HAP-1 (cell line): Measurements from ENCODE around the gene GNAT1.

Experiments
- DNase-seq, 2 experiments: peaks; one replicate each; pipeline ENCODE4 v3.0.0-alpha.2; 2016 to 2020; ENCODE audit warnings: low spot score in 2 of 2
- H3K27me3 ChIP-seq: fragments of 250-450 bp; sonication (Bioruptor Pico); 2 replicates; pipeline ENCODE4 v1.5.1; 2020; ENCODE audit warnings: low read depth, mild to moderate bottlenecking, moderate library complexity
- H3K36me3 ChIP-seq: fragments of 250-450 bp; sonication (Bioruptor Pico); replicated peaks from 2 replicates; pipeline ENCODE4 v1.5.1; 2020; ENCODE audit warnings: mild to moderate bottlenecking
- H3K4me1 ChIP-seq: fragments of 250-450 bp; sonication (Bioruptor Pico); 2 replicates; pipeline ENCODE4 v1.5.1; 2020; ENCODE audit warnings: mild to moderate bottlenecking
- H3K4me3 ChIP-seq: fragments of 250-450 bp; sonication (Bioruptor Pico); 2 replicates; pipeline ENCODE4 v1.5.1; 2020; ENCODE audit warnings: mild to moderate bottlenecking, moderate library complexity
- H3K9me3 ChIP-seq: fragments of 250-450 bp; sonication (Bioruptor Pico); 2 replicates; pipeline ENCODE4 v1.5.1; 2020; ENCODE audit warnings: mild to moderate bottlenecking, moderate library complexity
- in situ Hi-C: fragments of 300-500 bp; cut with MboI; formaldehyde crosslinking; loops from 3 replicates; pipeline ENCODE4 v1.14.3; 2020; ENCODE audit warnings: low sequenced_read_pairs, inconsistent platforms, mixed read lengths

Gene GNAT1

GRCh38 chr3:50232303-50232702, 40.9 kb downstream of the GNAT1 start:
- in situ Hi-C loops, result no loop called here
- H3K9me3 ChIP-seq, result no peaks in the 10 kb centered on the region
- no peaks in the 10 kb centered on the region for H3K27me3 ChIP-seq
- DNase-seq, result no peak
- H3K4me3 ChIP-seq, result no peak overlapping the region
- H3K4me1 ChIP-seq, result peaks cover 7% of the 10 kb centered on the region
- no peaks in the 10 kb centered on the region for H3K36me3 ChIP-seq

DNA sequence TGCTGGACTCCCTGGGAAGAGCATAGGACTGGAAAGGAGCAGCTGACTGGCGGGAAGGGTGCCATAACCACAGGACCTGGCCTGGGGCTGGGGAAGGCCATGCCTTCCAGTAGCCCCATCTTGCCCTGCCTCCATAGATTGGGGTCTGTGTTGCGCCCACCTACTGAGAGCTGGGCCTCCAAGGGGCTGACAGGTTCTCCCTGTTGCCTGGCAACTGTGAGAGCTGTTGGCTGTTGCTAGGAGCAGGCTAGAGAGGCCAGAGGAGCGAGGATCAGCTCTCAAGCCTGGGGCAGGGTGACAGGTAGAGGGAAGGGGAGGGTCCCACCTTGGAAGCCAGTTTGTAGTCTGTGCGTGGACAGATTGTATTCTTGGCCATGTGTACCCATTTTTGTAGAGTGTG, 41.8 kb downstream of the GNAT1 start:
- no peak for DNase-seq
- peaks cover 6% of the 10 kb centered on the region for H3K4me1 ChIP-seq
- no peaks in the 10 kb centered on the region for H3K27me3 ChIP-seq
- no peaks in the 10 kb centered on the region for H3K9me3 ChIP-seq
- H3K36me3 ChIP-seq, result no peaks in the 10 kb centered on the region; the same call in 1 of the 2 replicates
- in situ Hi-C loops, result no loop called here
- no peak overlapping the region for H3K4me3 ChIP-seq

DNA sequence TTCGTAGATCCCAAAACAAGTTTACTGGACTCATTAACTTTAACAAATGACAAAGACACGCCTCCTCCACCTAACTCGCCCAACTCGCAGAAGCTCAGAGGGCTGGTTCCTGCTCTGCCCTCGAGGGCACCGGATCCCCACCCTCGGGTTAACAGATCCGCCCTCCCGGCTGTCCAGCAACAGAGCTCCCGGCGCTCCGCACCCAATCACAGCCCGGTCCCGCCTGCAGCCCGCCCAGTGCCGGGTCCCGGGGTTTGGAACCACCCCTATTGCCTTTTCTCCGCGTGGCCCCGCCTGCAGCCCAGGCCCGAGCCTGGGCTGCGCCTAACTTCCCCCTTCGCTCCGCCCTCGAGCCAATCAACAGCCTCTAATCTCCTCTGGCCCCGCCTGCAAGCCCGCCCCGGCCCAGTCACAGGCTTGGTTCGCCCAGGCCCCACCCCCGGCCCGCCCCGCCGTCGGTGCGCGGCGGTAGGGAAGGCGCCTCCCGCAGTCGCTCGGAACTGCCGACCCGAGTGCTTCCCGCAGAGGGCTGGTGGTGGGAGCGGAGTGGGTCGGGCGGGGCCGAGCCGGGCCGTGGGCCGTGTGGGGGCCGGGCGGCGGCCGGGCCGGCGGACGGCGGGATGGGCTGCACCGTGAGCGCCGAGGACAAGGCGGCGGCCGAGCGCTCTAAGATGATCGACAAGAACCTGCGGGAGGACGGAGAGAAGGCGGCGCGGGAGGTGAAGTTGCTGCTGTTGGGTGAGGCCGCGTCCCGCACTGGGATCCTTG, 44.5 kb downstream of the GNAT1 start, which contains the start of gene GNAI2:
TSS of gene GNAI2 (plus strand) at position 489 of the 768 bp plus-strand sequence. CDS start at position 621, 132 bp downstream.
- H3K27me3 ChIP-seq, result no peaks in the 10 kb centered on the region
- peak within 1 kb of the TSS; percentile 74 for H3K4me3 ChIP-seq
- H3K36me3 ChIP-seq, result peaks cover 9% of the 10 kb centered on the region
- DNase-seq, result peak; percentile 98 to 100
- H3K9me3 ChIP-seq, result no peaks in the 10 kb centered on the region
- in situ Hi-C loops, result no loop called here
- peaks cover 13% of the 10 kb centered on the region for H3K4me1 ChIP-seq

- no peaks in the 10 kb centered on the region for H3K27me3 ChIP-seq
- no peaks in the 10 kb centered on the region for H3K9me3 ChIP-seq
- H3K4me3 ChIP-seq, result peak overlapping the region; percentile 74
- no peak for DNase-seq
- peaks cover 15% of the 10 kb centered on the region for H3K36me3 ChIP-seq
- peaks cover 20% of the 10 kb centered on the region for H3K4me1 ChIP-seq
- in situ Hi-C loops, result no loop called here
These were observed 45.2 kb downstream of the GNAT1 start for GRCh38 chr3:50236484-50237132.

GRCh38 chr3:50237133-50237651, 45.8 kb downstream of the GNAT1 start:
- Histone ChIP-seq H3K9me3 (no peaks in the 10 kb centered on the region), H3K36me3 (peaks cover 15% of the 10 kb centered on the region), H3K4me1 (peaks cover 22% of the 10 kb centered on the region), H3K27me3 (no peaks in the 10 kb centered on the region), H3K4me3 (peak overlapping the region; percentile 74)
- in situ Hi-C loops, result no loop called here
- DNase-seq, result peak; percentile 54 to 72

DNA sequence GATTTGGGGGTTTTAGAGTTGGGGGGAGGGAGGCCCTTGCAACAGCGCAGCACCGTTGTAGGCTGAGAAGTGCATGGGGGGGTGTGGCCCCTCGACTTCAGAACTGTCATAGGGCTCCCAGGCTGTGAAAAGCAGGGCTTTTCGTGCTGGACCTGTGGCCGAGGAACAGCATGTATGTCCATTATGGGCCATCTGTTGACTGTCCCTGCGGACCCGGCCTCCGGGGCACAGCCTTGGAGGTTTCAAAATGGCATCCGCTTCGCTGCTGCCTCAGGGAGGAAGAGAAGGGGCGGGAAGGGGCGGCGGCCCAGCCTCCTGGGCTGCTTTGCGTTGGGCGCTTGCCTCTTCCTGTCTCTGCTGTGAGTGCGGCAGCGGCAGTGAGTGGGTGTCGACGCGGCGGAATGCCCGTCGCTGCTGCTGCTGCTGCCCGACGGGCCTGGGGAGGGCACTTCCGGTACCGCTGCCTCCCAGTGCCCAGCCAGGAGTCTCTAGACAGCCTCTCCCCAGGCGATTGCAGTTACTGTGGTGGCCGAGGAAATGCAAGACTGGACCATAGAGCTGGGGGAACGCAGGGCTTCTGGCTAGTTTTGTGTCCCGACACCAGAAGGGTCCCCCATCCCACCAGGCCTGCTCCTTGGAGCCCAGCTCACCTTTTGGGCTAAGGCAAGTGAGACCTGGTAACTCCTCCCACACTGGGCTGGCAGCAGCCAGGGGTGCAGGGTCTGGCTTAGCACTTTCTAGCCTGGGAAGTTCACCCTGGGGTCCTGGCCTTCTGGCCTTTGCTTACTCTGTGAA, 46.5 kb downstream of the GNAT1 start:
- H3K4me1 ChIP-seq, result peaks cover 22% of the 10 kb centered on the region
- in situ Hi-C loops, result no loop called here
- H3K36me3 ChIP-seq, result peaks cover 21% of the 10 kb centered on the region
- H3K9me3 ChIP-seq, result no peaks in the 10 kb centered on the region
- DNase-seq, result peak; percentile 67 to 84
- H3K4me3 ChIP-seq, result peak overlapping the region; percentile 74
- H3K27me3 ChIP-seq, result no peaks in the 10 kb centered on the region

GRCh38 chr3:50238549-50239026, 47.2 kb downstream of the GNAT1 start:
- Histone ChIP-seq H3K4me1 (peaks cover 22% of the 10 kb centered on the region), H3K9me3 (no peaks in the 10 kb centered on the region), H3K4me3 (peak overlapping the region; percentile 74), H3K27me3 (no peaks in the 10 kb centered on the region), H3K36me3 (peaks cover 21% of the 10 kb centered on the region)
- peak in 1 of 2 experiments; percentile 50 for DNase-seq
- in situ Hi-C loops, result no loop called here

- Histone ChIP-seq H3K4me1 (peaks cover 22% of the 10 kb centered on the region), H3K9me3 (no peaks in the 10 kb centered on the region), H3K27me3 (no peaks in the 10 kb centered on the region), H3K4me3 (no peak overlapping the region), H3K36me3 (peaks cover 21% of the 10 kb centered on the region)
- DNase-seq, result no peak
- in situ Hi-C loops, result no loop called here
These were observed 48.2 kb downstream of the GNAT1 start for GRCh38 chr3:50239649-50240048.

DNA sequence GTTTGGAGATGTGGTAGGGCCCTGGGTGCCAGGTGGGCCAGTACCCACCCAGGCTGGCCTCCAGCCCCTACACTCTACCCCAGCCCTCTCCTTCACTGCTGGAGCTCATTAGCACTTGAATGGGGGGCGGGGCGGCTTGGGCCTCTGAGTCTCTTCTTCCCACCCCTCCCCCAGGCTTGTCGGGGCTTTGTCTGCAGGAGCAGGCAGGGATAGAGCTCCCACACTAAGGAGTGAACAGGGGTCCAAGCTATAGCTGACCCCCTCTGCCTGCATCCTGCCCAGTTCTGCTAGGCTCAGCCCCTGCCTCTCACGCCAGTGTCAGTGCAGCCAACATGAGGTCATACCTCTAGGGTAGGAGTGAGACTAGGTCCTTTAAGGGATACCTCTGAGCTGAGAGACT, 49.8 kb downstream of the GNAT1 start:
- Histone ChIP-seq H3K27me3 (no peaks in the 10 kb centered on the region), H3K9me3 (no peaks in the 10 kb centered on the region), H3K36me3 (peaks cover 21% of the 10 kb centered on the region), H3K4me1 (peaks cover 26% of the 10 kb centered on the region), H3K4me3 (no peak overlapping the region)
- DNase-seq, result peak; percentile 81 to 97
- in situ Hi-C loops, result no loop called here

DNA sequence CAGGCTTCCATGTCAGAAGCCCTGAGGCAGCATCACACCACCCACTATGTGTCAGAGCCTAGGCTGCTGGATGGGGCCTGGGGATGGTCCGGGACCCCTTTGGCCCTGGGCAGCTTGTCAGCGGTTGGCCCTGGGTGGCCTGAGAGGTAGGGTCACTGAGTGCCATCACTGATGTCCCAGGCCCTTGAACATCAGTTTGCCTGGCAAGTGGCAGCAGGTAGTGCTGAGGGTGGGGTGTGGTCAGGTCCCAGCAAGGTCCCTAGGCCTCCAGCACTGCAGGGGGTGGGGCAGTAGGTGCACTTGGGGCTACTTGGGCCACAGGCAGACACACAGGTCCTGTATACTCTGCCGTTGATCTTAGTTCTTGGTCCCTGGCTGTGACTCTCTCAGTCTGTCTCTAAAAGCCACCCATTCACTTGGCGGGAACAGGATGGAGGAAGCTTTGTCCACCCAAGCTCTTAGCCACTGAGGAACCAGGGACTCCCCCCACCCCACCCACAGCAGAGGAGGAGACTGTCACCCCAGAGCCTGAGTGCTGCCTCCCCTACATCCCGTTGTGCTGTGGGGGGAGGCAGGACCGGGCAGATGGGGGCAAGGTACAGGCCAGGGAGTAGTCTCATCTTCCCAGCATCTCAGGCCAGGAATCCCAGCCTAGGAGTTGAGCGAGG, 50.4 kb downstream of the GNAT1 start:
- Histone ChIP-seq H3K9me3 (no peaks in the 10 kb centered on the region), H3K36me3 (peaks cover 21% of the 10 kb centered on the region), H3K27me3 (no peaks in the 10 kb centered on the region), H3K4me1 (peaks cover 30% of the 10 kb centered on the region), H3K4me3 (no peak overlapping the region)
- in situ Hi-C loops, result no loop called here
- no peak for DNase-seq

DNA sequence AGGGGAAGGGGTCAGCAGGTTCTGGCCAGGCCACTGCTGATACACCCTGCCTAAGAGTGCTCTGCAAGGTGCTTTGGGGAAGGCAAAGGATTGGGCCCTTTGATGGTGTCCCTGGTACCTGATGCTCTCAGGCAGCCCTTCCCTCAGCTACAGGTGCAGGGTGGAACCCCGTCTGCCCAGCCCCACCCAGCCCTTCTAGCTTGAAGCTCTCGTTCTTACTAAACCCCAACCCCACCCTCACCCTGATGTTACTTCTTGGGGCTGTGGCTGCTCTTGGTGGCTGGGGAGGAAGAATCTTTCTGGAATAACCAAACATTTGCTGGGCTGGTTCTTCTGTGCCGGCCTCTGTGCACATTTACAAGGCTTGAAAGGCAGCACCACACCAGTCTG, 51.0 kb downstream of the GNAT1 start:
- Histone ChIP-seq H3K9me3 (no peaks in the 10 kb centered on the region), H3K27me3 (no peaks in the 10 kb centered on the region), H3K4me3 (no peak overlapping the region), H3K4me1 (peaks cover 30% of the 10 kb centered on the region), H3K36me3 (peaks cover 21% of the 10 kb centered on the region)
- DNase-seq, result no peak
- in situ Hi-C loops, result no loop called here

DNA sequence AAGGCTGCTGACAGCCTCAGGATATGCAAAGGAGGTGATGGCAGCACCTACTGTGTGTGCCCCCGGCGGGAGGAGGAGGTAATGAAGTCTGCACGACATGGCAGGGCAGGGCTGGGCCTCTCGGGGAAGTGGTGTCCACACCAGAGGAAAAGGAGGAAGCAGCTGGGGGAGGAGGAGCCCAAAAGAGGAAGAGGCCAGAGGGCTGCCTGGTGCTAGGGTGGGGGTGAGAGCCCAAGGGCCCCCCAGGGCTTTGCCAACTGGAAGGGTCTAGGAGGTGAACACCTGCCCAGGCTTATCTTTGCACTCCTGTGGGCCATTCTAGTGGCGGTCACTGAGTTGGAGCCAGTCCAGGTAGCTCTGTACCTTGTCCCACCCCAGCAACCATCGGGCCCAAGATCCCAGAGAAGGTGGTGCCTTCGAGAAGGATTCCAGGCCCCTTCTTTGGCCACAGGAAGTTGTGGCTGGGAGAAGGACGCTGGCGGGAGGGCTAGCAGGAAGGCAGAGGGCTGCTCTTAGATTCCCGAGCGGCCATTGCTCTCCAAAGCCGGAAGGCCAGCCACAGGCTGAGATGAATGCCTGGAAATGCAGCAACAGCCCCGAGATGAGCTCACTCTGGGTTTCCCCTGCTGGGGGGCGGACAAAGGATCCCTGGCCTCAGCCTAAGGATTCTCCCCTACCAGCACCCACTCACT, 51.6 kb downstream of the GNAT1 start:
- no peak overlapping the region for H3K4me3 ChIP-seq
- H3K27me3 ChIP-seq, result no peaks in the 10 kb centered on the region
- in situ Hi-C loops, result no loop called here
- peaks cover 30% of the 10 kb centered on the region for H3K4me1 ChIP-seq
- DNase-seq, result no peak
- peaks cover 21% of the 10 kb centered on the region for H3K36me3 ChIP-seq
- H3K9me3 ChIP-seq, result no peaks in the 10 kb centered on the region

DNA sequence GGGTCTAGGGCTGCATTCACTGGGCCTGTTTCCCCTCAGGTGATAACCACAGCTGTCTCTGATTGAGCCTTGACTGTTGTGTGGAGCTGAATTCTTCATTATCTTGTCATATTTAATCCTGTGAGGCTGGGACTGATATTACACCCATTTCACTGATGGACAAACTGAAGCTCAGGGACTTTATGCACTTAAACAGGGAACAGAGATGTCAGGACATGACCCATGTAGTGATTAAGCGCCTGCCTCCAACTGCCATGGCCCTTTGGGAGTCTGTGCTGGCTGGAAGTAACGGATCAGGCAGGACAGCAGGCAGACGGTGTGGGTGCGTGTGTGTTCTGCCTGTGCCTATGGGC, 52.1 kb downstream of the GNAT1 start:
- peaks cover 26% of the 10 kb centered on the region for H3K4me1 ChIP-seq
- no peaks in the 10 kb centered on the region for H3K27me3 ChIP-seq
- peaks cover 17% of the 10 kb centered on the region for H3K36me3 ChIP-seq

More for the DNA sequence above, 52.1 kb downstream of the GNAT1 start:
- Histone ChIP-seq H3K4me3 (no peak overlapping the region), H3K9me3 (no peaks in the 10 kb centered on the region)
- in situ Hi-C loops, result no loop called here
- DNase-seq, result no peak
